ENCODE measurements around the gene S100A13.
"Not testable (repeated sequence)": the region's sequence is repeated elsewhere in the genome, so short reads cannot be mapped to it uniquely, and the experiment has no call there.

The S100A13 gene

DNA sequence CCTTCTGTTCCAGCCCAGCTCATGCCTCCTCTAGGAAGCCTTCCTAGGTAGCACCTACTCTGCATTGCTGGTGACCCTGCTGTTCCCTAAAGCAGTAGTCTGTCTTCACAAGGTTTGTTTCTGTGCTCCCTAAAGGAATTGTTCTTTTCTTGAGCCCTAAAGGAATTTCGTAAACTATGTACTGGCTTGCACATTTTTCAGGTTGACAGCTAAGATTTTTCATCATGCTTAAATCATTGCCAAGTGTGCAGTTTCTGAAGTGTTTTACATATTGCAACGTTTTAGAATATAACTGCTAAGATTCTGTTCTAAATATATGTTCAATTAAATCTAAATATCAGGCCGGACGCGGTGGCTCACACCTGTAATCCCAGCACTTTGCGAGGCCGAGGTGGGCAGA, 27.5 kb downstream of the S100A13 start:
- DNase-seq, result no peak

- DNase-seq, result no peak
Measured at GRCh38 chr1:153598309-153599172, 28.8 kb downstream of the S100A13 start.

DNA sequence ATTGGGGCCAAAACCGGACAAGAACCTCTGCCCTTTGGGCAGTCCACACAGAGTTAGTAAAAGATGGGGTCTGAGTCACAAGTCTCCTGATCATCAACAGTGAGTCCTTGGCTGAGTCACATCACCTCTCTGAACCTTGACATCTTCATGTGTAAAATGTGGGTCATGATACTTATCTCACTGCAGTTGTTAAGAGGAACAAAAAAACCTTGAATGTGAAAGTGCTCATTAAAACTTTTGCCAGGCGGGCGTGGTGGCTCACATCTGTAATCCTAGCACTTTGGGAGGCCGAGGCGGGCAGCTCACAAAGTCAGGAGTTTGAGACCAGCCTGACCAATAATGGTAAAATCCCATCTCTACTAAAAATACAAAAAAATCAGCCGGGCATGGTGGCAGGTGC, 30.1 kb downstream of the S100A13 start:
- no peak for DNase-seq

DNA sequence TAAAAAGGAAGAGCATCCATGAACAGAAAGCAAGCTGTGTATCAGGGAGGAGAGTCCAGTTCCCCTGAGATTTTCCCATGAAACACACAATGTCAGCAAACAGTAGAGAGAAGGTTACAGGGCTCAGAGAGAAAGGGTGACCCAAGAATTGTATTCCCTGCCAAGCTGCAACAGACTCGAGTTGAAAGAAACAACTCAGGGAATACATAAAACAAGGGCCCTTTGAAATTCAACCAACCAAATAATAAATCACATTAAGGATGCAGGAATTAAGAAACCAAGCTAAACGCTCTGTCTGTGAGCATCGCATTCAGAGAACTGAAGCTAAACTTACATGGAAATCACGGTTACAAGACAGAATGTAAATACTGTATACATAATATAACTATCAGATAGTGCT, 34.6 kb downstream of the S100A13 start:
- no peak for DNase-seq

DNA sequence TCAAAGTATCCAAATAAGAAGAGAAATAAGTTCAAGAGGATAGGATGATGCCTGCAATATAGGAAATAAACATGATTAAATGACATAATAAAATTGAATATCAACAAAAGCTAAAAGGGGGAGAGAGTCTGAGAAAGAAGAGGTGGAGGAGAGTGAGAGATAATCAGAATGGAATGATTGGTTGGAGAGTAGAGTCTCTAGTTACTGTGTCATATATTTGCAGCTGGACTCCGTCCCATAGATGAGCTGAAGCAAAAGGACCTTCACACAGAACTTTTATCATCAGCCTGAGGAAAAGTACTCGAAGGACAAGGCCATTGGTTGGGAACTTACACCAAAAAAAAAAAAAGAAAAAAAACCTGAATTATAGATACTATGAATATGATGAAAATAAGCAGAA, 38.8 kb downstream of the S100A13 start:
- no peak for DNase-seq

GRCh38 chr1:153588033-153588432, 39.3 kb downstream of the S100A13 start:
- not testable (repeated sequence) for DNase-seq

- no peak for DNase-seq
Measured at GRCh38 chr1:153587314-153587713, 40.0 kb downstream of the S100A13 start.

DNA sequence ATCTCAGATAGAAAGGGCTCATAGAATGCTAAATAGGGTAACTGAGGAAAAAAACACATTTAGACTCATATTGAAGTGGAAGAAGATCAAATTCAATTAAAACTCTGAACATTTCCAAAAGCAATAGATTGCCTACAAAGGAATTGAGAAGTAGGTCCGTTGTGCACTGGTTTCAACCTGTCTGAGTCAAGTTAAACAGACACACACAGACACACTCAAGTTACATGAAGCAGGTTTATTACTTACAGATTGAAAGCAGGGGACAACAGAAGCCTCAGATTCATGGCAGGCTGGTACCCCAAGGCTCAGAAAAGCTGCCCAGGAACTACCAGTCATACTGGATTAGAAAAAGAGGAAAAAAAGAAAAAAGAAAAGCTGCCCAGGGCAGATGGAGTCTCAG, 41.0 kb downstream of the S100A13 start:
- DNase-seq, result no peak

GRCh38 chr1:153585006-153585405, 42.3 kb downstream of the S100A13 start:
- DNase-seq, result no peak

- no peak for DNase-seq
Measured at GRCh38 chr1:153583976-153584375, 43.3 kb downstream of the S100A13 start.

DNA sequence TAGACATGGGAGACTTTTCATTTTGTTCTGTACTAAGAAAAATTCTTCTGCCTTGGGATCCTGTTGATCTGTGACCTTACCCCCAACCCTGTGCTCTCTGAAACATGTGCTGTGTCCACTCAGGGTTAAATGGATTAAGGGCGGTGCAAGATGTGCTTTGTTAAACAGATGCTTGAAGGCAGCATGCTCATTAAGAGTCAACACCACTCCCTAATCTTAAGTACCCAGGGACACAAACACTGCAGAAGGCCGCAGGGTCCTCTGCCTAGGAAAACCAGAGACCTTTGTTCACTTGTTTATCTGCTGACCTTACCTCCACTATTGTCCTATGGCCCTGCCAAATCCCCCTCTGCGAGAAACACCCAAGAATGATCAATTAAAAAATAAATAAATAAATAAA, 43.8 kb downstream of the S100A13 start:
- not testable (repeated sequence) for DNase-seq

DNA sequence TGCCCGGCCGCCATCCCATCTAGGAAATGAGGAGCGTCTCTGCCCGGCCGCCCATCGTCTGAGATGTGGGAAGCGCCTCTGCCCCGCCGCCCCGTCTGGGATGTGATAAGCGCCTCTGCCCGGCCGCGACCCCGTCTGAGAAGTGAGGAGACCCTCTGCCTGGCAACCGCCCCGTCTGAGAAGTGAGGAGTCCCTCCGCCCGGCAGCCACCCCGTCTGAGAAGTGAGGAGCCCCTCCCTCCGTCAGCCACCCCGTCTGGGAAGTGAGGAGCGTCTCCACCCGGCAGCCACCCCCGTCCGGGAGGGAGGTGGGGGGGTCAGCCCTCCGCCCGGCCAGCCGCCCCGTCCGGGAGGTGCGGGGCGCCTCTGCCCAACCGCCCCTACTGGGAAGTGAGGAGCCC, 44.5 kb downstream of the S100A13 start:
- DNase-seq, result not testable (repeated sequence)

DNA sequence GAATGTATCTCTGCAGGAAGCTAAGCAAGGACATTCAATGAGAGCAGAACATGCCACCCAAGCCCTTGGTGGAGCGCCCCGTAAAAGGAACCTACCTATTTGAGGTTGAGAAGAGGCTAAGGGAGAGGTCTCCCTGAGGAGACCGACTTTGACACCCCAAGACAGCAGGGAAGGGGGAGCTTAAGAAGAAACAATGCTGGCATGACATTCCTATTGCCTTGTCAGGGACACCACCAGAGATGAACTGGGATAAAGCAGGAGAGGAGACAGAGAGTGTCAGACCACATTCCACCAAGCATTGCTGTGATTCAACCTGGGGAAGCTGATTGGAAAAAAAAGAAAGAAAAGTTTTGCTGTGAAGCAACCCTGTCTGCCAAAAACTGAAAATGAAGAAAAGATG, 48.4 kb downstream of the S100A13 start:
- no peak for DNase-seq

GRCh38 chr1:153578490-153578889, 48.8 kb downstream of the S100A13 start:
- no peak for DNase-seq

DNA sequence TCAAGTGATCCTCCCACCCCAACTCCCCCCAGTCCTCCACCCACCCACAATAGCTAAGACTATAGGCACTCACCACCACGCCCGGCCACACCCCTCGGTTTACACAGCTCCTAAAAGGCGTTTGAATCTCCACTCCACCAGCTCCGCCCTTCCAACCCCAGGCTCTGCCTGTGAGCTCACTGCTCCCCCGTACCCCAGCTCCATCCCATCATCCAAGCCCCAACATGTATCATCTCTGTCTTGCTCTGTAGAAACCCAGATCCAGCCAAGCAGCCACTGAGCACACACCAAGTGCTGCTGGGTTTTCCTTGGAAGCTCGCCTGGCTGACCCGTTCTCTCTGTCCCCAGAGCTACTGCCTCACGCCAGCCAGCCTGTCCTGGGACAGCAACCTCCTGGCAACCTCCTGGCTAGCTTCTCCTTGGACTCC, 49.7 kb downstream of the S100A13 start:
- DNase-seq, result no peak

DNA sequence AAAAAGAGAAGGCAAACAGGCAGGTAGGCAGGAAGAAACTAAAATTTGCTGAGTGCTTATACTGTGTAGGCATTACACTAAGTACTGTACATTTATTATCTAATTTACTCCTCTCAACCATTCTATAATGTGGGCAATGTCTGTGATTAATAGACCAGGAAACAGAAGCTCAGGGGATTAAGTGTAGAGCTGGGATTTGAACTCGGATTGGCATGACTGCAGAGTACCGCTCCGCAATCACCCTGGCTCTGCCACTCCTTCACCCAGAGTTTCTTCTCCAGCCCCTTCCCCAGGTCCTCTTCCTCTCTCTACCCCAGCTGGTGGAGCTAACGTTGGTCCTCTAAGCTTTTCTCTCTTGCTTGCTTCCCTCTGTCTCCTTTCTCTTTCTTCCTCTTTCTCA, 50.2 kb downstream of the S100A13 start:
- DNase-seq, result no peak

DNA sequence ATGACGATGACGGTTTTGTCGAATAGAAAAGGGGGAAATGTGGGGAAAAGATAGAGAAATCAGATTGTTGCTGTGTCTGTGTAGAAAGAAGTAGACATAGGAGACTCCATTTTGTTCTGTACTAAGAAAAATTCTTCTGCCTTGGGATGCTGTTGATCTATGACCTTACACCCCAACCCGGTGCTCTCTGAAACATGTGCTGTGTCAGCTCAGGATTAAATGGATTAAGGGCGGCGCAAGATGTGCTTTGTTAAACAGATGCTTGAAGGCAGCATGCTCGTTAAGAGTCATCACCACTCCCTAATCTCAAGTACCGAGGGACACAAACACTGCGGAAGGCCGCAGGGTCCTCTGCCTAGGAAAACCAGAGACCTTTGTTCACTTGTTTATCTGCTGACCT, 51.8 kb downstream of the S100A13 start:
- DNase-seq, result not testable (repeated sequence)

DNA sequence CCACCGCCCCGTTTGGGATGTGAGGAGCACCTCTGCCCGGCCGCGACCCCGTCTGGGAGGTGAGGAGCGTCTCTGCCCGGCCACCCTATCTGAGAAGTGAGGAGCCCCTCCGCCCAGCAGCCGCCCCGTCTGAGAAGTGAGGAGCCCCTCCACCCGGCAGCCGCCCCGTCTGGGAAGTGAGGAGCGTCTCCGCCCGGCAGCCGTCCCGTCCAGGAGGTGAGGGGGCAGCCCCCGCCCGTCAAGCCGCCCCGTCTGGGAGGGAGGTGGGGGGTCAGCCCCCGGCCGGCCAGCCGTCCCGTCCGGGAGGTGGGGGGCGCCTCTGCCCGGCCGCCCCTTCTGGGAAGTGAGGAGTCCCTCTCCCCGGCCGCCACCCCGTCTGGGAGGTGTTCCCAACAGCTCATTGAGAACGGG, 52.2 kb downstream of the S100A13 start:
- DNase-seq, result not testable (repeated sequence)

DNA sequence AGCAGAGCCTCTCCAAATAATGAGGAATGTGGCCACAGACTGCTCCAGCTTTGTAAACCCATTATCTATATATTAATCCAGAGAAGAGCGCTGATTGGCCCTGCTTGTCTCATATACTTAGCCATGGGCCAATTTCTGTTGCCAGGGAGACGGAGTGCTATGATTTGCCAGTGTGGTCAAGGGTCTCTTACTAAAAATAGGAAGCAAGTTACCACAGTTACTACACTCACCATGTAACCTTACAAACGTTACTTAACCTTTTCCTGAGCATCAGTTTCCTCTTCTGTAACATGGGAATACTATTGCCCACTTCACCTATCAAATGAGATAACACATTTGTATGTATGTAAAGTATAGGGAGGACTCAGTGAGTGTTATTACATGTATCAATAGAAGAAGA, 54.0 kb downstream of the S100A13 start:
- peak; percentile 21 for DNase-seq

GRCh38 chr1:153572569-153573015, 54.7 kb downstream of the S100A13 start:
- no peak for DNase-seq

DNA sequence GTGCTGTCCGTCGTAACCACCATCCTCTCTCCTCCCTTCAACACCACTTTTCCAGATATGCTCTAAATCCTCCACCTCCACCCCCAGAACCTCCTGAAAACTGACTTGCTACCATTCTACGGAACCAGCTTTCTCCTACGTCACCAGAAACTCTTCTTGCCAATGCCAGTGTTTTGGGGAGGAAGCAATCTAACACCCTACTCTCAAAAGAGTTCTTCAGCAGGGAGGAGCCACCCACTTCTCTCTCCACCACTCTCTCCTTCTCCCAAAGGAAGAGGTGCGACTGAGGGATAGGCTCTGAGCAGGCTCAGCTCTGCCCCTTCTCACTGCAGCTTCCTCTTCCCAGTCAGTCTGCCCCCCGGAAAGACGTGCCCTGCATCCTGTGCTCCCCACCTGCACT, 55.6 kb downstream of the S100A13 start:
- DNase-seq, result no peak

GRCh38 chr1:153570874-153571273, 56.4 kb downstream of the S100A13 start:
- no peak for DNase-seq

GRCh38 chr1:153569465-153569864, 57.8 kb downstream of the S100A13 start:
- DNase-seq, result no peak
